ENCODE data around the gene OR1I1.
"Not testable (repeated sequence)": the region's sequence is repeated elsewhere in the genome, so short reads cannot be mapped to it uniquely, and the experiment has no call there.

OR1I1 gene, protein sequence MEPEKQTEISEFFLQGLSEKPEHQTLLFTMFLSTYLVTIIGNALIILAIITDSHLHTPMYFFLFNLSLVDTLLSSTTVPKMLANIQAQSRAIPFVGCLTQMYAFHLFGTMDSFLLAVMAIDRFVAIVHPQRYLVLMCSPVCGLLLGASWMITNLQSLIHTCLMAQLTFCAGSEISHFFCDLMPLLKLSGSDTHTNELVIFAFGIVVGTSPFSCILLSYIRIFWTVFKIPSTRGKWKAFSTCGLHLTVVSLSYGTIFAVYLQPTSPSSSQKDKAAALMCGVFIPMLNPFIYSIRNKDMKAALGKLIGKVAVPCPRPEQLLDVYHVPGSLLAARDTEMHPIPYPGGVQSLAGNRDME

GRCh38 chr19:15081911-15082310 is at the start of gene OR1I1:
TSS of gene OR1I1 (plus strand) at chr19:15082211. CDS start at chr19:15087066, 4,855 bp downstream.
- DNase-seq: no peak

- no peak for DNase-seq
Measured at GRCh38 chr19:15035795-15036311, 46.2 kb upstream of the OR1I1 start.

GRCh38 chr19:15037586-15037985 is 44.4 kb upstream of the OR1I1 start:
- DNase-seq: no peak

- DNase-seq: no peak
Measured at GRCh38 chr19:15038294-15038693, 43.7 kb upstream of the OR1I1 start.

GRCh38 chr19:15042003-15042402 is 40.0 kb upstream of the OR1I1 start:
- DNase-seq: no peak

- DNase-seq: no peak
Measured at GRCh38 chr19:15042826-15043225, 39.2 kb upstream of the OR1I1 start.

- DNase-seq: no peak
Measured at GRCh38 chr19:15045506-15045905, 36.5 kb upstream of the OR1I1 start.

DNA sequence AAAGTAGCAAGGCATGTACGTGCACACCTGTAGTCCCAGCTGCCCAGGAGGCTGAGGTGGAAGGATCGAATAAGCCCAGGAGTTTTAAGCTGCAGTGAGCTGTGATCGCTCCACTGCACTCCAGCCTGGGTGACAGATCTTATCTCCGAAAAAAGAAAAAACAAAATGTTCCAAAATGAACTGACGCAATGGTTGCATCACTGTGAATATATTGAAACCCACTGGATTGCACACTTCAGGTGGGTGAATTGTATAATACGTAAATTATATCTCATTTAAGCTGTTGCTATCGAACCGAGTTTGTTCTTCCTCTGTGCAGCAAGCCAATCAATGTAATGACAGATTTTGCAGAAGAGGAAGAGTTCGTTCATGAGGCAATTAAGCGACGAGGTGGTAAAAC is 34.3 kb upstream of the OR1I1 start:
- DNase-seq: no peak

DNA sequence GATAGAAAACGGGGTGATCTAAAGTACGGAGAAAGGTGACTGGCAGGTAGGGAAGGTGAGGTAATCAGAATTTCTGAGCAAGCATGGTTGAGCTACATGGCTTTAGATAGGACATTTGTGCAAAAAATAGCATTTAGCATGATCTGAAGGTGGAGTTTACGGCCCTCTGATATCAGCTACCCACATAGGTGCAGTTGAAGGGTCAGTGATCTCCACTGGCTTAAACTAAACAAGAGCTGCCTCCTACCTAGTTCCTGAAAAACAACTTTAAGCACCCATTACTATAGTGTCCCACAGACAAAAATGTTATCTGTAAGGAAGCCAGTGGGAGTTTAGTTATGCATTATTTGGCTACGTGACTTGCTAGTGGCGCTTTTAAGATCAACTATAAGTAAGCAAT is 33.9 kb upstream of the OR1I1 start:
- no peak for DNase-seq

GRCh38 chr19:15048885-15049541 is 33.0 kb upstream of the OR1I1 start, which contains the start of gene CASP14:
TSS of gene CASP14 (plus strand) at chr19:15049480. CDS start at chr19:15052252, 2,772 bp downstream.
- DNase-seq: no peak

GRCh38 chr19:15050639-15051038 is 31.4 kb upstream of the OR1I1 start:
- DNase-seq: no peak

DNA sequence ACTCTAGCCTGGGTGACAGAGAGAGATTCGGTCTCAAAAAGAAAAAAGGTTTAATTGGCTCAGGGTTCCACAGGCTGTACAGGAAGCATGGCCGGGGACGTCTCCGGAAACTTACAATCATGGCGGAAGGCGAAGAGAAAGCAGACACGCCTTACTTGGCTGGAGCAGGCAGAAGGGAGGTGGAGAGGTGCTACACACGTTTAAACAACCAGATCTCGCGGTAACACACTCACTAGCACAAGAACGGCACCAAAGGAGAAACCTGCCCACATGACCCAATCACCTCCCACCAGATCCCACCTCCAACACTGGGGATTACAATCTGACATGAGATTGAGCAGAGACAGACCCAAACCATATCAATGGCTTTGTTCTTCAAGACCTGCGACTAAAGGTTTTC is 20.0 kb upstream of the OR1I1 start:
- no peak for DNase-seq

DNA sequence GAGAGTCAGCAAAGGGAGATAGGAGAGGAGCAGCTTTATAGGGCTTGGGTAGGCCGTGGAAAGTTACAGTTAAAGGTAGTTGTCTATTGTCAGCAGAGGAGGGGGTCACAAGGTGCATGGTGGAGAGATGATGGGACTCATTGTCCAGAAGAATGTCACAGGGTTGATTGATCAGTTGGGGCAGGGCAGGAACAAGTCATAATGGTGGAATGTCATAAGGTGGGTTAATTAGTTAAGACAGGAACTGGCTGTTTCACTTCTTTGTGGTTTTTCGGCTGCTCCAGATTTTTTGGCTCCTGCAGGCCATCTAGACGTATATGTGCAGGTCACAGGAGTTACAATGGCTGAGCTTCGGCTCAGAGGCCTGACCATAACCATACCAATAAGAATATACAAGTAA is 11.6 kb upstream of the OR1I1 start:
- peak; percentile 87 for DNase-seq

GRCh38 chr19:15072930-15073647 is 8.9 kb upstream of the OR1I1 start:
- peak; percentile 98 for DNase-seq

DNA sequence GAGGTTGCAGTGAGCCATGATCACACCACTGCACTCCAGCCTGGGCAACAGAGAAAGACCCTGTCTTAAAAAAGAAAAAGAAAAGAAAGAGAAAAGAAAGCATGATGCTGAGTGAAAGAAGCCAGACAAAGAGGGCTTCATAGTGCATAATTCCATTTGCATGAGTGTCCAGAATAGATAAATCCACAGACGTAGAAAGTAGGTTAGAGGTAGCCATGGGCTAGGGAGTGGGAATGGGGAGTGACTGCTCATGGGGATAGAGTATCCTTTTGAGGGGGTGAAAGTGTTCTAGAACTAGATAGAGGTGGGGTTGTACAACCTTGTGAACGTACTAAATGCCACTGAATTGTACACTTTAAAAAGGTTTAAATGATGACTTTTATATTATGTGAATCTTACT is 7.6 kb upstream of the OR1I1 start:
- no peak for DNase-seq

- no peak for DNase-seq
Measured at GRCh38 chr19:15075806-15076205, 6.2 kb upstream of the OR1I1 start.

DNA sequence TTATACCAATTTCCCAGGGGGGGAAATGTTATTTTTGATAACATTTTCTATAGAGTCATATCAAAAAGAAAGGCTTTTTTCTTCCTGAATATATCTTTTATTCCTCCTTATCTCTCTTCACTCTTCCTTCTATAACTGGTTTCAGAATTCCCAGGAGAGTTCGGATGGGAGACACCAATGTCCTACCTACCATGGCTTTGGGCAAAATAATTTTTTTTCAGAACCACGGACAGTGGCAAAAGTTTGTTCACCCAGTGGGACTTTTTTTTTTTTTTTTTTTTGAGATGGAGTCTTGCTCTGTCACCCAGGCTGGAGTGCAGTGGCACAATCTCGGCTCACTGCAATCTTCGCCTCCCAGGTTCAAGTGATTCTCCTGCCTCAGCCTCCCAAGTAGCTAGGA is 2.0 kb upstream of the OR1I1 start:
- not testable (repeated sequence) for DNase-seq

- DNase-seq: no peak
Measured at GRCh38 chr19:15087182-15087581, 5.2 kb downstream of the OR1I1 start.

DNA sequence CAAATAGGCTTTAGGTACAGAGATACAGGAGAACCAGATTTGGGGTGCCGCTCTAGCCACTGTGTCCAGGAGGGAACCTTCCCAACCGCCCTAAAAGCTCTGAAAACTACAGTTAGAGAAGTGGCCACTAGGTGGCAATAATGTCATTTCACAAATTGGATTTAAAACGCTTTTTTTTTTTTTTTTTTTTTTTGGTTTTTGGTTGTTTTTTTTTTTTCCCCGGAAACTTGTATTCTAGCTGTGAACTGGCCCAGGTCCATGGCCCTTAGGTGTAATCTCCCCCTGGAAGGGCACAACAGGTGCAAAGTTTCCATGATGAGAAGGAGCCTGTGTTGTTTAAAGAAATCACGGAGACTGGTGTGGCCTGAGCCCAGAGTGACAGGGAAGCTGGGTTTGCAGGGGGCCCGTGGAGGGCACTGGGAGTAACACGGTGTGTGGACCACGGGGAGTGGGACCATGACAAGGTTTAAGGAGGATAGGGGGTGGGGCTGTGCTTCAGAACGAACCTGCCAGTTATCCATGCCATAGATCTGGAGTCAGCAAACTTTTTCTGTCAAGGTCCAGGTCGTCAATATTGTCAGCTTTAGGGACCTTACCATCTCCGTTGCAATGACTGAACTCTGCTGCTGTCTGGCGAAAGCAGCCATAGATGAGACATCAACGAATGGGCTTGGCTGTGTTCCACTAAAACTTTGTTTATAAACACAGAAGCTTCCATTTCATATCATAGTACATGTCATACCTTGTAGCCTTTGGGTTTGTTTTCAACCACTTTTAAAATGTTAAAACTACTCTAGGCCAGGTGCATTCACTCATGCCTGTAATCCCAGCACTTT is 10.1 kb downstream of the OR1I1 start:
- no peak for DNase-seq

DNA sequence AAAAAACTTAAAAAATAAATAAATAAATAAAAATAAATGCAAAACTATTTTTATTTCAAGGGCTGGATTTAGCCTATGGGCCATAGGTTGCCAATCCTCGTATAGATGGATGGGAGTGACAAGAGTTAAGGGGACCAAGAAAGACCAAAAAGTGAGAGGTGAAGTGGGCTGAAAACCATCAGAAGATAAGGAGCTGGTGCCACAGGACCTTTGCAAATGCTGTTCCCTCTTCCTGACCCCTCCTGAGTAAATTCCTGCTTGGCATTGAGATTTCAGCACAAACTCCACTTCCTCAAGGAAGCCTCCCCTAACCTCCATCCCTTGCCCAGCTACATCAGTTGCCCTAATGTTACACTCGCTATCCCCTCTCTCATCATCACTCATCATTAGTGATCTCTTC is 11.0 kb downstream of the OR1I1 start:
- no peak for DNase-seq

GRCh38 chr19:15096223-15096622 is 14.2 kb downstream of the OR1I1 start:
- DNase-seq: no peak

- not testable (repeated sequence) for DNase-seq
Measured at GRCh38 chr19:15097980-15098379, 16.0 kb downstream of the OR1I1 start.

GRCh38 chr19:15098460-15098859 is 16.4 kb downstream of the OR1I1 start:
- DNase-seq: no peak

Measured in islet precursor cell (in vitro differentiated cells).